ENCODE measurements around the gene STAG3. TPM values are rescaled to one million over a fixed set of nuclear protein-coding genes. Genes with fewer than 3 reads are reported as not detected.
"Not testable (repeated sequence)": the region's sequence is repeated elsewhere in the genome, so short reads cannot be mapped to it uniquely, and the experiment has no call there.

The STAG3 gene
- polyA plus RNA-seq, 6 donors from 2014 or later, result 97.1 to 221 (median 129) TPM

DNA sequence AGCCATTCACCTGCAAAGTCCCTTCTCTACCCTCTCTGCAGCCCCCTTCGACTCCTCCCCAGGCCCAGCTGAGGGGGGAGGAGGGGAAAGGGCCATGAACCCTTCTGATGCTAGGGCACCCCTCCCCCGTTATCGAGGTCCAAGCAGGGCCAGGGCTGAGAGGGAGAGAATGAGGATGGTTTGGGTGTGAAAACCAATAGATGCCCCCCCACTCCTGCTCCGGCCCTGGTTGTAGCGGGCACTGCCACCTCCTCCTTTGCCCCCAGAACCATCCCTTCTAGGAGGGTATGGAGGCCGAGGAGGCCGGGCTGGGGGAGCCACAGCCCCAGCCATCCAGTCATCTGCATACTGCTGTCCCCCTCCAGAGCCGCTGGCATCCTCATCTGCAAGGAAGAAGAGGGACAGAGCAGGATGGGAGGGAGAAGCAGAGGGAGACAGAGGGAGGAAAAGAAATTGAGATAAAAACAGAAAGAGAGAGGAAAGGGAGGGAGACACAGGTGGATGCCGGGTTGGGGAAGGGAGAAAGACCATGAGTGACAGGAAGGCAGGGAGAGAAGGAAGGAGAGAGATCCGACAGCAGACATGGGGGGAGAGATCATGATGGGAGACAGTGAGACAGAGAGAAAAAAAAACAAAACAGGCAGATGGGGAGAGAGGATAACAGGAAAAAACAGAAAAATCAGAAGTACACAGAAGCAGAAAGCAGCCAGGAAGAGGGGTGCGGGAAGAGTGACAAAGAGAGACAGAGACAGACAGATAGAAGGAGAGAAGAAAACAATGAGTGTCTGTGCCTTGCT, 7.4 kb upstream of the STAG3 start:
- DNase-seq (no peak), ATAC-seq (ENCODE audit: low read depth in 2 of 2) (no peak)
- Mint-ChIP-seq H3K36me3 (no peaks in the 10 kb centered on the region), H3K4me1 (peaks cover 38 to 58% (median 49%) of the 10 kb centered on the region in 3 donors), H3K9me3 (no peaks in the 10 kb centered on the region), H3K27me3 (peaks cover 43 to 51% (median 47%) of the 10 kb centered on the region in 3 donors), H3K4me3 (peak overlapping the region; percentile 67 to 87 (median 75)), H3K27ac (peak overlapping the region in 4 of 6 donors; percentile 45 to 80 (median 52))

DNA sequence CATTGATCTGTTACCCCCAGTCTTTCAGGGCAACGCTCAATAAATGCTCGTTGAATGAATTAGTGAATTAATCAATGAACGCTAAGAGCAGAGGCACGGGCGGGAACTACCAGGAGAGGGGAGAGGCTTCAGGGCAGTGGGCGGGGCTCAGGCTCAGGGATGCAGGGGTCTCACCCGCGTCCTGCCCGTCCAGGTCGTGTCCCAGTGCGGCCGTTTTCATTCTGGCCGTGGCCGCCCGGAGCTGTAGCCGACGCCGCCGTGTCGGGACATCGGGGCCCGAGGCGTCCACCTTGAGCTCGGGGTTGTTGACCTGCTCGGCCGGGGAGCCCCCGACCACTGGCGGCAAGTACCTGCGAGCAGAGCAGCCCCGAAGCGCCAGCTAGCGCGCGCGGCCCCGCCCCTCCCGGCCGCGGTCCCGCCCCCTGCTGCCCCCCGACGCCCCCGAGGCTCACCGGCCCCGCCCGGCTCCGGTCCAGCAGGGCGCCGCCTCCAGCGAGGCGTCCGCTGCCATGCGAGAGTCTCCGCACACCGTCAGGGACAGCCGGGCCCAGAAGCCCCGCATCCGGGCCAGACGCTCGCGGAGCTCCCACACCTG, 6.5 kb upstream of the STAG3 start:
- H3K9me3 Mint-ChIP-seq, result no peaks in the 10 kb centered on the region
- peak; percentile 49 to 50 for ATAC-seq (ENCODE audit: low read depth in 2 of 2)
- H3K27ac Mint-ChIP-seq, result no peak overlapping the region
- H3K4me3 Mint-ChIP-seq, result peak overlapping the region; percentile 42 to 86 (median 75)
- H3K36me3 Mint-ChIP-seq, result no peaks in the 10 kb centered on the region
- H3K4me1 Mint-ChIP-seq, result peaks cover 42 to 59% (median 53%) of the 10 kb centered on the region in 3 donors
- H3K27me3 Mint-ChIP-seq, result peaks cover 39 to 44% (median 41%) of the 10 kb centered on the region in 3 donors
- peak; percentile 43 for DNase-seq

DNA sequence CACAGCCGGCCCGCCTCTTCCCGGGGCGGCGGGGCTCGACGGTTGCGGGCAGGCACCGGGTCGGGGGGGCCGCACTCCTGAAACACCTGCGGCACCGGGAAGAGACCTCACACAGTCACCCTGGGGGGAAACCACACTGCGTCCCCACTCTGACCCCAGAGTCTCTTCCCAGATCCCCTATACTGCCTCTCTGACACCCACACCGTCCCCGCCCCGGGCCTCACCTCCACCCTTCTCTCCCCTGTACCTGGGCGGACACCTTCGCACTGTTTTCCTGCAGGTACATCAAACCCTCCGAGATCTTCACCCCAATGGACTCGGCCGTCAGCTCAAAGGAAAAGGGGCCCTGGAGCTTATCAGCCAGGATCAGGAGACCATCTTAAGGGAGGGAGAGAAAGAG, 5.9 kb upstream of the STAG3 start:
- no peaks in the 10 kb centered on the region for H3K9me3 Mint-ChIP-seq
- peaks cover 43 to 60% (median 57%) of the 10 kb centered on the region in 3 donors for H3K4me1 Mint-ChIP-seq
- DNase-seq (no peak), ATAC-seq (ENCODE audit: low read depth in 2 of 2) (peak in 1 of 2 donors; percentile 18)
- H3K27me3 Mint-ChIP-seq, result peaks cover 32 to 38% (median 35%) of the 10 kb centered on the region in 3 donors
- peak overlapping the region; percentile 67 to 85 (median 82) for H3K4me3 Mint-ChIP-seq
- no peaks in the 10 kb centered on the region for H3K36me3 Mint-ChIP-seq
- peak overlapping the region in 2 of 6 donors; percentile 19 to 52 for H3K27ac Mint-ChIP-seq

DNA sequence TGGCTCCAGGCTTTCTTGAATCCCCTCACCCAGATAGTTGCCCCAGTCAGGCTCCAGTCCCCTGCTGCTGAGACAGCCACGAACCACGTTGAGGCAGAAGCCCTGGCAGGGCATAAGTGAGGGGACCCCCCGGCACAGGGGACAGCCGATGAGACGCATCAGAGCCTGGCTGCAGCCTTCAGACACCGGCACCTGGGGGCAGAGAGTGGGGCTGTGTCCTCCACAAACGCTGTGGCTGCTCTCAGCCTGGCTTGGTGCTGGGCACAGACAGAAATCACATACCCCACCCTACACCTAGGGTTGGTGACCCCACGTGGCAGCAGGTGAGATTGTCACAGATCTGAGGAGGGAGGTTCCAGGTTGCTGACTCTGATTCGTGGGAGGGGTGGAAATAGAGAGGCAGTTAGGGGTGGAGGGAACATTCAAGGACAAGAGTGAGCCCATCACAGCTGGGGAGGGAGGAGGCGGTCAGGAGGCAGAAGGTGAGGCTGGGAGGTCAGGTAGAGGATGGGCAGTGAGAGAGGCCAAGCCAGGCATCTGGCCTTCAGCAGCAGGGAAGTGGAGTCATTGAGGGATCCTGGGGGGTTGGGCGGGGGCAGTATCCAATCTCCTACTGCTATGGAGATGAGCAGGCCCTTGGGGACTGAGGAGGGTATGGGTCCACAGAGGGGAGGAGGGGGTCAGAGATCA, 3.8 kb upstream of the STAG3 start:
- Mint-ChIP-seq H3K27me3 (peaks cover 11 to 17% (median 14%) of the 10 kb centered on the region in 3 donors), H3K27ac (no peak overlapping the region), H3K4me1 (peaks cover 29 to 49% (median 46%) of the 10 kb centered on the region in 3 donors), H3K9me3 (peaks cover 0 to 1% (median 0%) of the 10 kb centered on the region in 7 donors), H3K4me3 (peak overlapping the region in 1 of 8 donors; percentile 41), H3K36me3 (no peaks in the 10 kb centered on the region)
- ATAC-seq (ENCODE audit: low read depth in 2 of 2) (no peak), DNase-seq (no peak)

DNA sequence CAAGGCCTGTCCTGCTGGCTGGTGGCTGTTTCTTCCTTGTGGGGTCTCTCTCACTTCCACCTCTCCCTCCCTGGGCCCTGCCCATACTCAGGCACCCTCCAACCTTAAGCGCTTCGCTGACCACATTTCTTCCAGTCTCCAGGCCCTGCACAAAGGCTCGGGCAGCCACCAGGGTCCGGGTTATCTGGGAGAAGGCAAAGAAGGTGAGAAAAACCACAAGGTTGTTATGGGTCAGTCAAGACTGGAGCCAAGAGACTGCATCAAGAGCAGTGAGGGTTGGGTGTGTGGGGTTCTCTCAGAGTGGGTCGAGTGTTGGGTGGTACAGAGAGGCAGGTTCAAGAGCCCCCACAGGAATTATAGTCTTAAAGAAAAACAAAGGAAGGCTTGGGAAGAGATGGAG, 3.1 kb upstream of the STAG3 start:
- peaks cover 0 to 1% (median 0%) of the 10 kb centered on the region in 7 donors for H3K9me3 Mint-ChIP-seq
- peak overlapping the region in 1 of 6 donors; percentile 71 for H3K27ac Mint-ChIP-seq
- DNase-seq (no peak), ATAC-seq (ENCODE audit: low read depth in 2 of 2) (no peak)
- H3K4me3 Mint-ChIP-seq, result peak overlapping the region in 1 of 8 donors; percentile 45
- H3K4me1 Mint-ChIP-seq, result peaks cover 29 to 48% (median 40%) of the 10 kb centered on the region in 3 donors
- no peaks in the 10 kb centered on the region for H3K36me3 Mint-ChIP-seq
- peaks cover 8 to 15% (median 13%) of the 10 kb centered on the region in 3 donors for H3K27me3 Mint-ChIP-seq

DNA sequence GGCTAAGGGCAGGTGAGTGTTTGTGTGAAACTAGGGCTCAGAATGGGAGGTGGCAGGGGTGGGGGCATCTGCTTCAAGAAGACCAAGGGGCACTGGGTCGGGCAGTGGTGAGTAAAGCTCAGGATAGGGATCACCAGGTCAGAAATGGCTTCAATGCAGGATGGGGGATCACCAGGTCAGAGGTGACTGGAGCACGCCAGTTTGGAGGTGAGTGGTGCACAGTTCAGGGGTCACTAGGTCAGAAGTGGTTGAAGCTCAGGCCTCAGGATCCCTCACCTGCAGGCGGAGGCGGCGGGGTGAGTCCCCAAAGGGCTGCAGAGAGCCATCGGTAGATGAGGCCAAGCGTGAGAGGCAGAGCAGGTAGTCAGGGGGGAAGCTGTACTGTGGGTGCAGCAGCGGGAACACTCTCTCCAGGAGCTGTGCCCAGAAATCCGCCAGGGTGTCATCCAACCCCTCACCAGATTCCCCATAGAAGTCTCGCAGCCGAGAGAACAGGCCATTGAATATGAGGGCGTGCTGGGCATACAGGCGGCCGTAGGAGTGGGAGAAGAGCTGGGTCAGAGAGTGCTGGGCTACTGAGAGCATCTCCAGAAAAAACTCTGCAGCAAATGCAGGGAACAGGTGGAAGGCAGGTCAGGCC, 2.3 kb upstream of the STAG3 start:
- Mint-ChIP-seq H3K27me3 (peaks cover 5 to 7% (median 6%) of the 10 kb centered on the region in 3 donors), H3K36me3 (no peaks in the 10 kb centered on the region), H3K4me1 (peaks cover 28 to 45% (median 33%) of the 10 kb centered on the region in 3 donors), H3K27ac (peak overlapping the region in 4 of 6 donors; percentile 10 to 84 (median 42)), H3K9me3 (peaks cover 0 to 1% (median 0%) of the 10 kb centered on the region in 7 donors), H3K4me3 (peak overlapping the region in 7 of 8 donors; percentile 15 to 80 (median 75))
- no peak for ATAC-seq (ENCODE audit: low read depth in 2 of 2)
- DNase-seq, result no peak

DNA sequence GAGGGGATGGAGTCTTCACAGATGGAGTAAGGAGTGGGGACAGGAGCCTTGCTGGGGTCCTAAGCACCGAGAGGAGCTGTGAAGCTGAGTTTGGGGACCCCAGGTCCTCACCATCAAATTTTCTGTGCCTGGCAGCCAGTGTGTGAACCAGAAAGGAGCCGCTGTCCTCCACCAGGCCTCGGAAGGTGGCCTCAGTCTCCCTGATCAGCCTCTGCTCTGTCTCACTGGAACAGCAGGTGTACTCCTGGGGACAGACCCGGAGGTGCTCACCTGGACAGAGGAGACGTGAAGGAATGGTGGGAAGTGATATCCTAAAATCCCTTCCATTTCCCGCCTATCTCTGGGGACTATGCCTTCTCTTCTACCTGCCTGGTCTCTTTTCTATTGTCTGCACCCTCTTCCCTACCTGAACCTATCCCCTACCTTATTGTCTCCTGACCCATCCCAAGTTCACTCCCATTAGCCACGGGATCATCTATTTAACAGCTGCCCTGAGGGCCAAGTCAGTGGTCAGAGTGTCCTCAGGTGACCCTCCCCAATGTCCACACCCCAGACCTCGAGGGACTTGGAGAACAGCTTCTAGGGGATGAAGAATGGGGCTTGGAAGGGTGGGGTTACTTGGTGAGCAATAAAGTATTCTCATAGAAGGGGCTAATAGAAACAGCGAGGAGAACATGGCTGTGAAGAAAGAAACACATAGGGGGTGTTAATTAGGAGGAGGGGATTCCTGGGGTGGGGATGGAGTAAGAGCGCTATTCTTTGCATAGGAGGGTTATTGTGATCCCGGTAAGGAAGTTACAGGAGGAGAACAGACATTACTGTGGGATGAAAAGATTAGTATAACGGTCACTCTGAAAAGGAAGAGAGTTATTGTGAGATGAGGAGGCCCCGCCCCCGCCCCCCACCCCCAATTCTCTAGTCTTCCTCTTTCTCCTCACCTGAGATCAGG, 1.3 kb upstream of the STAG3 start:
- peaks cover 0 to 1% (median 0%) of the 10 kb centered on the region in 7 donors for H3K9me3 Mint-ChIP-seq
- no peaks in the 10 kb centered on the region for H3K36me3 Mint-ChIP-seq
- H3K4me3 Mint-ChIP-seq, result peak overlapping the region; percentile 73 to 94 (median 87)
- H3K27ac Mint-ChIP-seq, result peak overlapping the region; percentile 24 to 53 (median 43)
- H3K27me3 Mint-ChIP-seq, result no peaks in the 10 kb centered on the region
- DNase-seq, result no peak
- ATAC-seq (ENCODE audit: low read depth in 2 of 2), result no peak
- peaks cover 27 to 47% (median 33%) of the 10 kb centered on the region in 3 donors for H3K4me1 Mint-ChIP-seq

DNA sequence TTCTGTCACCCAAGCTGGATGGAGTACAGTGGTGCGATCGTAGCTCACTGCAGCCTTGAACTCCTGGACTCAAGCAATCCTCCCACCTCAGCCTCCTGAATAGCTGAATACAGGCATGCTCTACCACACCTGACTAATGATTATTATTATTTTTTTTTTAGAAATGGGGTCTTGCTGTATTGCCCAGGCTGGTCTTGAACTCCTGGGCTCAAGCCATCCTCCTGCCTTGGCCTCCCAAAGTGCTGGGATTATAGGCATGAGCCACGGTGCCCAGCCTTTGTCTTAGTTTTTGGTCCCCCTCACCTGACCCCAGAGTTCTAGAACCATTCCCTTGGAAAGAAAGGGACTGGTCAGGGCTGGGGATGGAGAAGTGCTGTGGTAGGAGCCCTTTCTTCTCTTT, 2.4 kb downstream of the STAG3 start:
- not testable (repeated sequence) for ATAC-seq (ENCODE audit: low read depth in 2 of 2); H3K27me3 Mint-ChIP-seq; H3K36me3 Mint-ChIP-seq; H3K9me3 Mint-ChIP-seq; DNase-seq
- H3K4me3 Mint-ChIP-seq, result peak overlapping the region in 1 of 8 donors; percentile 29
- peaks cover 22 to 29% (median 25%) of the 10 kb centered on the region in 3 donors for H3K4me1 Mint-ChIP-seq
- H3K27ac Mint-ChIP-seq, result peak overlapping the region in 1 of 6 donors; percentile 76

DNA sequence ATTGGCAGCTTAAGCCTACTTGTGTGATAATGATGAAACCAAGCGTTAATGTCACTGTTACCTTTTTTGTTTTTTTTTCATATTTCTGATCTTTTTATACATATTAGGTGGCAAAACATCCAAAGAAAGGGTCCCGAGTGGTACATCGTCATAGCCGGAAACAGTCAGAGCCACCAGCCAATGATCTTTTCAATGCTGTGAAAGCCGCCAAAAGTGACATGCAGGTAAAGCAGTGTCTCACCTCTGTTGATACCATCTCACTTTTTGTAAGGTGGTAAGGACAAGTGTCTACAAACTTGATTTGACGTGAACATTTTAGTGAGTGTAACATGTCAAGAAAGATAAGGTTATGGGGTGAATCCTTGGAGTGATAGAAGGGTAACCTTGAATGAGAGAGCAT, 4.9 kb downstream of the STAG3 start:
- not testable (repeated sequence) for DNase-seq; ATAC-seq (ENCODE audit: low read depth in 2 of 2); H3K4me3 Mint-ChIP-seq; H3K27me3 Mint-ChIP-seq; H3K36me3 Mint-ChIP-seq; H3K9me3 Mint-ChIP-seq
- peaks cover 8 to 12% (median 10%) of the 10 kb centered on the region in 3 donors for H3K4me1 Mint-ChIP-seq
- peak overlapping the region in 1 of 6 donors; percentile 49 for H3K27ac Mint-ChIP-seq

DNA sequence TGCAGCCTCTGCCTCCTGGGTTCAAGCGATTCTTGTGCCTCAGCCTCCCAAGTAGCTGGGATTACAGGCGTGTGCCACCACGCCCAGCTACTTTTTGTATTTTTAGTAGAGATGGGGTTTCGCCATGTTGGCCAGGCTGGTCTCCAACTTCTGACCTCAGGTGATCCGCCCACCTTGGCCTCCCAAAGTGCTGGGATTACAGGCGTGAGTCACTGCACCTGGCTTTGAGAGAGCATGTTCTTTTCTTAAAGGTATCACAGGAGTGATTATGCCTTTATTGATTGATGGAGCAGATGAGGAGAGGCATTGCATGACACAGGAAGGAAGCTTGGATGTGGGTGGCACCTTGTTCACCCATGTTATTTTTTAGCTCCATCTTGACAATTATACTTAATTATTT, 5.4 kb downstream of the STAG3 start:
- not testable (repeated sequence) for H3K4me3 Mint-ChIP-seq; ATAC-seq (ENCODE audit: low read depth in 2 of 2); H3K27ac Mint-ChIP-seq; H3K36me3 Mint-ChIP-seq; H3K9me3 Mint-ChIP-seq; H3K4me1 Mint-ChIP-seq; DNase-seq; H3K27me3 Mint-ChIP-seq

DNA sequence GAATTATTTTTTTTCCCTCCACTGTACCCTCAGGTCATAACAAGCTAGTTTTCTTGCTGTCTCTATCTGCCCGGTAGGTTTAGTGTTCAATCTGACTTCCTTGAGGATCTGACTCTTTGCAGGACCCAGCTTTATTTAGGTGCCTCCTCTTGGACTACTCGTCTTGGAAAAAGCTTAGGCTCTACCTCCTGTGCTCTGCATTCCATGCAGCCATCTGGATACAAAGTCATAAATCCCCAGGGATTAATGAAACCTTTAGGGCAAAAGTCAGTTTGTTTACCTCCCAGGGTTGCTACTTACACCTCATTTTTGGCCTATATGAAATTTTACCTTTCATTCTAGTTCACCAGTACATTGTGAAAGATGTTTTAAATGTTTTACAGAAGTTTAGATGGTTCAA, 8.0 kb downstream of the STAG3 start:
- H3K27ac Mint-ChIP-seq, result no peak overlapping the region
- H3K36me3 Mint-ChIP-seq, result no peaks in the 10 kb centered on the region
- no peak overlapping the region for H3K4me3 Mint-ChIP-seq
- H3K27me3 Mint-ChIP-seq, result no peaks in the 10 kb centered on the region
- DNase-seq (no peak), ATAC-seq (ENCODE audit: low read depth in 2 of 2) (no peak)
- peaks cover 19% of the 10 kb centered on the region in 3 donors for H3K4me1 Mint-ChIP-seq
- no peaks in the 10 kb centered on the region for H3K9me3 Mint-ChIP-seq

DNA sequence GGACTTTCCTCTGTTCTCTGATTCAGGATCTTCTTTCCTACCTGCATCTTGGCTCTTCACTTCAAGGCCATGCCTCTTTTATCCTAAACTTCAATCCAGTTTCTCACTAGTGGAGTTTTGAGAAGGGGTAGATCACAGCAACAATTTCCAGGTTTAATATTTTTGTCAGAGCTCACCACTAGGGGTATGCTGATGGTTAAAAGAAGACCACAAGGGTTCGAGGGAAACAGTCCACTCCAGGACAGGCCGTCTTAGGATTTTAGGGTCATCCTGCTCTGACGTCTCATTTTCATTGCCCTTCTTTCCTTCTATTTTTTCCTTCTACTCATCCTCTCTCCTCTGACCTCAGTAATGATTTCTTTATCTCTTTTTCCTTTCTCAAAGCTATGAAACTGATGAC, 11.3 kb downstream of the STAG3 start:
- Mint-ChIP-seq H3K27ac (peak overlapping the region in 3 of 6 donors; percentile 80 to 97 (median 82)), H3K36me3 (no peaks in the 10 kb centered on the region), H3K27me3 (no peaks in the 10 kb centered on the region), H3K9me3 (no peaks in the 10 kb centered on the region), H3K4me1 (peaks cover 41 to 49% (median 44%) of the 10 kb centered on the region in 3 donors), H3K4me3 (no peak overlapping the region)
- DNase-seq (no peak), ATAC-seq (ENCODE audit: low read depth in 2 of 2) (no peak)

All from naive B cell (primary cell).